Measurements from ENCODE around the gene SLC19A1. TPM values are rescaled to one million over a fixed set of nuclear protein-coding genes. Genes with fewer than 3 reads are reported as not detected.
A peak's percentile ranks its signal among the peaks of the same experiment; 100 is the strongest.

SLC19A1 gene
- total and polyA plus RNA-seq, 10 donors: 7.5 to 52.8 (median 32.4) TPM

DNA sequence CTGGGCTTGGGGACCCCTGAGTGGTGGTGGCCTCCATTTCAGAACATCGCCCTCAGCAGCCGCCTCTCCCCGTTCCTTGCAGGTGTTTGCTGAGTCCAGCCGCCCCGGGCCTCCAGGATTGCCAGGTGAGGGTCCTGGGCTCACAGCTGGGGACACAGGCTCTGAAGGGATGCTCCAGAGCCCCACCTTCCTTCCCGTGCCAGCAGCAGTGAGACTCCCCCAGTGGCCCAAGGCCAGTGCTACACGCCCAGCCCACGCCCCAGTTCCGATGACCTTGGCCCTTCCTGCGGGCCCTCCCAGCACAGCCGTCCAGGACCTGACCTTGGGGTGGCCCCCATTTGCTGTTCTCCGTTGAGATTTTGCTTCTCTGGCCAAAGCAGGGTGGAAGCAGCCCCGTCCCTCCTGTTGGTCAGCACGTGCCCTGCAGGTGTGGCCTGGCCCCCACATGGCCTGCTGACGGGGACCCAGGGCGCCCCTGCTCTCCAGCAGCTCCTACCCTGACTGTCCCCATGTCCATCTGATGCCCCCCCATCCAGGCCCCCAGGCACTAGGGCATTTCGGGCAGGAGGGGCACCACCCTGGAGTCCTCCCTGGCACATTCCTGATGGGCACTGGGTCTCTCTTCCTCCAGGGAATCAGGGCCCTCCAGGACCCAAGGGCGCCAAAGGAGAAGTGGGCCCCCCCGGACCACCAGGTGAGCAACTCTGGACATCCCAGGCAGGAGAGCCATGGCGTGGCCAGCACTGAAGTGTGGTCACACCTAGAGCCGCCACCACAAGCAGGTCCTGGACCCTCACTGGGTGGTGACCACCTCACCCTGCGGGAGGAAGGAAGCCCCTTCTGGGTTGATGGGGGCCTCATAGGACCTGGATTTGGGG lies 45.0 kb downstream of the SLC19A1 start:
- WGBS, 5 donors: 76 to 89% (median 83%) methylated on average over 11 to 22 of the region's 22 CpGs
- H3K27me3 ChIP-seq (replicated peaks in 1 of 7): no peaks in the 10 kb centered on the region
- TF ChIP-seq, protein P1, sequence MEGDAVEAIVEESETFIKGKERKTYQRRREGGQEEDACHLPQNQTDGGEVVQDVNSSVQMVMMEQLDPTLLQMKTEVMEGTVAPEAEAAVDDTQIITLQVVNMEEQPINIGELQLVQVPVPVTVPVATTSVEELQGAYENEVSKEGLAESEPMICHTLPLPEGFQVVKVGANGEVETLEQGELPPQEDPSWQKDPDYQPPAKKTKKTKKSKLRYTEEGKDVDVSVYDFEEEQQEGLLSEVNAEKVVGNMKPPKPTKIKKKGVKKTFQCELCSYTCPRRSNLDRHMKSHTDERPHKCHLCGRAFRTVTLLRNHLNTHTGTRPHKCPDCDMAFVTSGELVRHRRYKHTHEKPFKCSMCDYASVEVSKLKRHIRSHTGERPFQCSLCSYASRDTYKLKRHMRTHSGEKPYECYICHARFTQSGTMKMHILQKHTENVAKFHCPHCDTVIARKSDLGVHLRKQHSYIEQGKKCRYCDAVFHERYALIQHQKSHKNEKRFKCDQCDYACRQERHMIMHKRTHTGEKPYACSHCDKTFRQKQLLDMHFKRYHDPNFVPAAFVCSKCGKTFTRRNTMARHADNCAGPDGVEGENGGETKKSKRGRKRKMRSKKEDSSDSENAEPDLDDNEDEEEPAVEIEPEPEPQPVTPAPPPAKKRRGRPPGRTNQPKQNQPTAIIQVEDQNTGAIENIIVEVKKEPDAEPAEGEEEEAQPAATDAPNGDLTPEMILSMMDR (IDR thresholded peaks at IDR 0.05 in 8 of 11, conservative IDR thresholded peaks at IDR 0.05 in 3 of 11): peak in 1 of 11 experiments; percentile 7
- TF ChIP-seq POLR2A (IDR thresholded peaks at IDR 0.05) (no peak), POLR2AphosphoS5 (IDR thresholded peaks at IDR 0.05) (peak in 2 of 3 donors; percentile 61 to 77)
- DNase-seq: peak; percentile 80
- H3K27ac ChIP-seq: no peak overlapping the region
- H3K36me3 ChIP-seq: peaks cover 0 to 75% (median 10%) of the 10 kb centered on the region in 6 donors
- no peaks in the 10 kb centered on the region for H3K9me3 ChIP-seq
- H3K4me3 ChIP-seq: no peak overlapping the region
- intact Hi-C loops (cut with DNase I; ENCODE audit: low total_unique reads): no loop called here
- peaks cover 0 to 16% (median 6%) of the 10 kb centered on the region in 6 donors for H3K4me1 ChIP-seq

DNA sequence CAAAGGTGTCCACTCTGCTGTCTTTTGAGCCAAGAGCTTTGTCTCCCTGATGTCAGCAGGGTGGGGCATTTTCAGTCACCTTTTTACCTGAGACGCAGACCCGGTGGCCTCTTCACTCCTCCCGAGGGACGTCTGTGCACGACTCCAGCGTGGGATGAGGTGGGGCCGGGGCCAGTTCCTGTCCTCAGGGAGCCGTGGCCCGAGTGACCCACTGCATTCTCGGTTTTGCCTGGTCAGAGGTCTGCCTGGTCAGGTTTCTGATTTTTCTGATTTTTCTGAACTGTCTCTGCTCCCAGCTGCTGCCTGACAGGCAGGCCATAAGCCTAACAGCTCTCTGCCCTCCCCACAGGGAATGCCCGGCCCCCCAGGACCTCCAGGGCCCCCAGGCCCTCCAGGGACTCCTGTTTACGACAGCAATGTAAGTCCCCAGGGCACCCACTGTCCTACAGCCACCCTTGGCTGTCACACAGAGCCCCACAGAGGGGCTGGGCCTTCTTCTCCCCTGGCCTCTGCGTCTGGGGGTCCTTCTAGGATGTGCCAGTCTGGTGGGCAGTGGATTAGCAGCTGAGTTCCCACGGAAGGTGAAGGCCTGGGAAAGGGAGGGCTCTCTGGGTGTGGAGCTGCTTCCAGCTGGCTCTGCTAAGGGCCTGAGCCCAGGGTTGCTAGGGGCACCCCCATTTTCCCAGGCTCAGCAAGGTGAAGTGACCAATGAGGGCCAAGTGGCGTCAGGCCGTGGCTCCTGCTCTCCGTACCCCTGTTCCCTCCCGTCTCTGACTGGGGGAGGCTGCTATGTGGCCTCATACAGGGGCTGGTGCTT lies 45.9 kb downstream of the SLC19A1 start:
- Histone ChIP-seq H3K27me3 (replicated peaks in 1 of 7) (no peaks in the 10 kb centered on the region), H3K4me3 (no peak overlapping the region), H3K4me1 (peaks cover 0 to 16% (median 6%) of the 10 kb centered on the region in 6 donors), H3K9me3 (no peaks in the 10 kb centered on the region), H3K36me3 (peaks cover 0 to 83% (median 10%) of the 10 kb centered on the region in 6 donors), H3K27ac (peak overlapping the region in 1 of 8 donors; percentile 22)
- intact Hi-C loops (cut with DNase I; ENCODE audit: low total_unique reads): no loop called here
- WGBS, 5 donors: 71 to 81% (median 77%) methylated on average over 17 to 18 of the region's 18 CpGs
- DNase-seq: peak; percentile 62
- TF ChIP-seq, protein P1 (IDR thresholded peaks at IDR 0.05 in 8 of 11, conservative IDR thresholded peaks at IDR 0.05 in 3 of 11): no peak
- TF ChIP-seq POLR2AphosphoS5 (IDR thresholded peaks at IDR 0.05) (no peak), POLR2A (IDR thresholded peaks at IDR 0.05) (no peak)

DNA sequence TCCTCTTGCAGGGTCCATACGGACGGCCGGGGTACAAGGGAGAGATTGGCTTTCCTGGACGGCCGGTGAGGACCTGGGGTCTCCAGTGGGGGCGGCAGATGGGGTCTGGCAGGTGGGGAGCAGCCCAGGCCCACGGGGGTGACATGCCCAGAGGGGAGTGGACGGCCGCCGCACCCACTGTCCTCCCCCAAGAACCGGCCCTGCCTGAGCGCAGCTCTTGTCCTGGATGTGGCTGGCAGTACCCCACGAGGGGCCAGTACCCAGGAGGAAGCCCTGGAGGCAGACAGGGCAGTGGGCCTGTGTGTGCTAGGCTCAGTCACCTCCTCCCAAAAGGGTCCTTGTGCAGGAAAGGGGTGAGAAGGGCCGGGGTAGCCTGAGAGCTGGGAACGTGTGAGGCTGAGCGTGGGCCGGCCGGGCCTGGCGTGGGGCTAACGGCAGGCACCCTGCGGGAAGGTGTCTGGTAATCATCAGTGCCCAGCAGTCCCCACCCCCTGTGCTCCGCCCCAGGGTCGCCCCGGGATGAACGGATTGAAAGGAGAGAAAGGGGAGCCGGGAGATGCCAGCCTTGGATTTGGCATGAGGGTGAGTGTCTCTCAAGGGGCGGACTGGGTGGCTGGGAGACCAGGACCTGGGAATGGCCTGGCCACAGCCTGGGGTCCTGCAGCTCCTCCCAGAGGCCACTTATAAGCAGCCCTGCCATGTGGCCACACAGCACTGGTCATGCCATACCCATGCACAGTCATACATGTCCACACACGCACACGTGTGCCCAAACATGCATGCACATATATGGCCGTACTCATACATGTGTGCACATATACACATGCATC lies 47.2 kb downstream of the SLC19A1 start:
- Histone ChIP-seq H3K4me3 (no peak overlapping the region), H3K27ac (no peak overlapping the region), H3K9me3 (no peaks in the 10 kb centered on the region), H3K36me3 (peaks cover 0 to 90% (median 10%) of the 10 kb centered on the region in 6 donors), H3K27me3 (replicated peaks in 1 of 7) (no peaks in the 10 kb centered on the region), H3K4me1 (peaks cover 0 to 22% (median 8%) of the 10 kb centered on the region in 6 donors)
- TF ChIP-seq POLR2AphosphoS5 (IDR thresholded peaks at IDR 0.05) (no peak), POLR2A (IDR thresholded peaks at IDR 0.05) (no peak)
- TF ChIP-seq, protein P1 (IDR thresholded peaks at IDR 0.05 in 8 of 11, conservative IDR thresholded peaks at IDR 0.05 in 3 of 11): no peak
- DNase-seq: peak; percentile 68
- 88 to 94% (median 91%) methylated on average over 25 to 30 of the region's 30 CpGs for WGBS, 5 donors
- intact Hi-C loops (cut with DNase I; ENCODE audit: low total_unique reads): no loop called here
